GM23338 (cell line): ENCODE results near the gene TNFRSF19. TPM values are rescaled to one million over a fixed set of nuclear protein-coding genes. Genes with fewer than 3 reads are reported as not detected.

Experiments used
- ATAC-seq: fragments of 200-7000 bp; cut with Tn5 transposase; 3 replicates; pipeline ENCODE4 v1.9.1; 2020
- DNase-seq: peaks from one replicate; pipeline ENCODE4 v3.0.0-alpha.2; 2015; ENCODE audit warnings: low spot score
- H2AFZ ChIP-seq: fragments of 200-600 bp; sonication (generic); 2 replicates; pipeline ENCODE4 v1.8.0; 2016; ENCODE audit warnings: antibody characterized with exemption, mild to moderate bottlenecking, moderate library complexity
- H3F3A ChIP-seq: fragments of 200-600 bp; sonication (generic); replicated peaks from 2 replicates; pipeline ENCODE4 v1.8.0; 2017; ENCODE audit warnings: antibody characterized with exemption, mixed run types, low read depth
- H3K27ac ChIP-seq: fragments of 200-600 bp; sonication (generic); 2 replicates; pipeline ENCODE4 v1.6.1; 2016; ENCODE audit warnings: low read depth
- H3K27me3 ChIP-seq: fragments of 200-600 bp; sonication (generic); 2 replicates; pipeline ENCODE4 v1.8.0; 2016; ENCODE audit warnings: mild to moderate bottlenecking, mixed run types, moderate library complexity; ENCODE audit not compliant: insufficient read depth
- H3K36me3 ChIP-seq: fragments of 200-600 bp; sonication (generic); 2 replicates; pipeline ENCODE4 v1.8.0; 2016; ENCODE audit warnings: mild to moderate bottlenecking; ENCODE audit not compliant: insufficient read depth
- H3K4me1 ChIP-seq: fragments of 200-600 bp; sonication (generic); 2 replicates; pipeline ENCODE4 v1.8.0; 2016; ENCODE audit warnings: mild to moderate bottlenecking, moderate library complexity; ENCODE audit not compliant: insufficient read depth
- H3K4me2 ChIP-seq: fragments of 200-600 bp; sonication (generic); 2 replicates; pipeline ENCODE4 v1.7.1; 2017; ENCODE audit warnings: mixed run types
- H3K4me3 ChIP-seq: fragments of 200-600 bp; sonication (generic); 2 replicates; pipeline ENCODE4 v1.6.1; 2016; ENCODE audit warnings: mixed run types
- H3K79me2 ChIP-seq: fragments of 200-600 bp; sonication (generic); replicated peaks from 2 replicates; pipeline ENCODE4 v1.8.0; 2017; ENCODE audit warnings: mild to moderate bottlenecking; ENCODE audit not compliant: insufficient read depth
- H3K9me2 ChIP-seq: fragments of 200-600 bp; sonication (generic); 2 replicates; pipeline ENCODE4 v1.8.0; 2017; ENCODE audit not compliant: insufficient read depth
- H4K20me1 ChIP-seq: fragments of 200-600 bp; sonication (generic); replicated peaks from 2 replicates; pipeline ENCODE4 v1.8.0; 2017; ENCODE audit warnings: mild to moderate bottlenecking; ENCODE audit not compliant: insufficient read depth
- H3K27ac Mint-ChIP-seq: 2 replicates; pipeline ENCODE4 v1.8.0; 2020; ENCODE audit warnings: inconsistent platforms, mild to moderate bottlenecking, moderate library complexity, mixed read lengths
- H3K27me3 Mint-ChIP-seq: 3 replicates; pipeline ENCODE4 v1.8.0; 2022; ENCODE audit warnings: low read depth, mild to moderate bottlenecking, moderate library complexity, mixed read lengths, inconsistent platforms; ENCODE audit not compliant: insufficient read depth, poor library complexity
- H3K36me3 Mint-ChIP-seq: 3 replicates; pipeline ENCODE4 v1.8.0; 2021; ENCODE audit warnings: low read depth, mild to moderate bottlenecking, inconsistent platforms, moderate library complexity, mixed read lengths
- H3K4me1 Mint-ChIP-seq: 3 replicates; pipeline ENCODE4 v1.8.0; 2020; ENCODE audit warnings: mild to moderate bottlenecking, inconsistent platforms, mixed read lengths
- H3K4me3 Mint-ChIP-seq: 3 replicates; pipeline ENCODE4 v1.8.0; 2021; ENCODE audit warnings: moderate library complexity, mild to moderate bottlenecking, inconsistent platforms, mixed read lengths
- H3K9me3 Mint-ChIP-seq: 3 replicates; pipeline ENCODE4 v1.8.0; 2020; ENCODE audit warnings: moderate library complexity, mild to moderate bottlenecking, inconsistent platforms, mixed read lengths
- EZH2phosphoT487 ChIP-seq: fragments of 200-600 bp; sonication (generic); IDR thresholded peaks from one replicate; pipeline ENCODE4 v1.8.1; 2018; ENCODE audit warnings: antibody characterized with exemption; ENCODE audit not compliant: unreplicated experiment
- NANOG ChIP-seq: IDR thresholded peaks from 2 replicates; pipeline ENCODE4 v1.6.1; 2016; ENCODE audit warnings: antibody characterized with exemption, borderline replicate concordance
- POLR2AphosphoS5 ChIP-seq: IDR thresholded peaks from 2 replicates; pipeline ENCODE4 v1.6.1; 2016; ENCODE audit warnings: antibody characterized with exemption, low read depth
- STAT1 ChIP-seq: IDR thresholded peaks from one replicate; pipeline ENCODE4 v1.6.1; 2016; ENCODE audit warnings: antibody characterized with exemption; ENCODE audit not compliant: unreplicated experiment
- ZNF114 ChIP-seq: fragments of 250-450 bp; sonication (Bioruptor Pico); IDR thresholded peaks from 2 replicates; pipeline ENCODE4 v1.5.0; 2020; ENCODE audit warnings: mild to moderate bottlenecking, moderate library complexity
- ZNF331 ChIP-seq: fragments of 250-450 bp; sonication (Bioruptor Pico); IDR thresholded peaks from 2 replicates; pipeline ENCODE4 v1.5.0; 2020; ENCODE audit warnings: low read depth, mild to moderate bottlenecking, moderate library complexity
- polyA plus RNA-seq: library from polyadenylated mRNA; unstranded; fragments of >200 nt; fragmentation: Nextera tagmentation; extraction: Ambion mirVana; gene quantifications from 2 replicates; pipeline ENCODE4 v1.2.1, GENCODE V29; 2016
- total RNA-seq: library from RNA; depleted of rRNA; stranded (reverse); fragments of >200 nt; shearing (Covaris generic); gene quantifications from 2 replicates; pipeline ENCODE4 v1.2.3, GENCODE V29; 2014
- TF ChIP-seq, protein P1 (sequence below): IDR thresholded peaks from one replicate; pipeline ENCODE4 v1.6.1; 2018; ENCODE audit warnings: antibody characterized with exemption; ENCODE audit not compliant: unreplicated experiment
- TF ChIP-seq, protein P2 (sequence below), 2 experiments: fragments of 200-600 bp in 1 of 2; sonication (generic) in 1 of 2; conservative IDR thresholded peaks; 2 replicates each; pipeline versions ENCODE4 v1.5.1 to v1.6.1; 2016 to 2017; ENCODE audit warnings: antibody characterized with exemption in 2 of 2, low read depth in 2 of 2, mild to moderate bottlenecking in 2 of 2, moderate library complexity in 1 of 2
- TF ChIP-seq, protein P3 (sequence below): IDR thresholded peaks from 2 replicates; pipeline ENCODE4 v1.6.1; 2016; ENCODE audit warnings: antibody characterized with exemption
- TF ChIP-seq, protein P4 (sequence below): fragments of 250-450 bp; sonication (Bioruptor Pico); IDR thresholded peaks from 2 replicates; pipeline ENCODE4 v1.5.0; 2020; ENCODE audit warnings: mild to moderate bottlenecking, moderate library complexity

The TNFRSF19 gene
- total and polyA plus RNA-seq, 2 experiments from 2014 or later: 0.21 to 0.35 TPM

DNA sequence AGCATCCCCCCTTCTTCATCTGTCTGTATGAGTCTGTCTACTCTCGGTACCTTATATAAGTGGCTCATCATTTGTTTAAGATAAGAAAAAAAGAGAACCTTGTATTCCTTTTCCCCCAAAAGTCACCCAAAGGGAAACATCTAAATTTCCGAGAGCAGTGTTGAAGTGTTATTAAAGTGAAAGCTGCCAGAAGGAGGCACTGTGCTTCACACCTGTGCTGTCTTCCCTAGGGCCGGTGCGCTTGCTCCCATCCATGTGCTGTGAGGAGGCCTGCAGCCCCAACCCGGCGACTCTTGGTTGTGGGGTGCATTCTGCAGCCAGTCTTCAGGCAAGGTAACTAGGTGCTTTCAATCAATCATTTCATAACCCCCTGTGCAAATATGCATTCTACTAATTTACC is 97.5 kb downstream of the TNFRSF19 start:
- Histone ChIP-seq H3K4me1 (no peaks in the 10 kb centered on the region), H2AFZ (no peak overlapping the region), H3K27me3 (no peaks in the 10 kb centered on the region), H3K4me3 (no peak overlapping the region), H3K27ac (no peak overlapping the region), H3F3A (no peaks in the 10 kb centered on the region), H3K79me2 (no peaks in the 10 kb centered on the region), H3K4me2 (no peak overlapping the region), H3K9me2 (no peaks in the 10 kb centered on the region), H3K36me3 (no peaks in the 10 kb centered on the region), H4K20me1 (no peaks in the 10 kb centered on the region)
- Mint-ChIP-seq H3K4me1 (no peaks in the 10 kb centered on the region; the same call in 2 of the 3 replicates), H3K4me3 (no peak overlapping the region), H3K36me3 (no peaks in the 10 kb centered on the region), H3K27ac (no peak overlapping the region), H3K9me3 (no peaks in the 10 kb centered on the region), H3K27me3 (peaks cover 2% of the 10 kb centered on the region)
- peak; percentile 98 for ATAC-seq
- peak; percentile 83 for DNase-seq
- TF ChIP-seq ZNF331 (CRISPR knock-in tag): no peak
- TF ChIP-seq, protein P1, sequence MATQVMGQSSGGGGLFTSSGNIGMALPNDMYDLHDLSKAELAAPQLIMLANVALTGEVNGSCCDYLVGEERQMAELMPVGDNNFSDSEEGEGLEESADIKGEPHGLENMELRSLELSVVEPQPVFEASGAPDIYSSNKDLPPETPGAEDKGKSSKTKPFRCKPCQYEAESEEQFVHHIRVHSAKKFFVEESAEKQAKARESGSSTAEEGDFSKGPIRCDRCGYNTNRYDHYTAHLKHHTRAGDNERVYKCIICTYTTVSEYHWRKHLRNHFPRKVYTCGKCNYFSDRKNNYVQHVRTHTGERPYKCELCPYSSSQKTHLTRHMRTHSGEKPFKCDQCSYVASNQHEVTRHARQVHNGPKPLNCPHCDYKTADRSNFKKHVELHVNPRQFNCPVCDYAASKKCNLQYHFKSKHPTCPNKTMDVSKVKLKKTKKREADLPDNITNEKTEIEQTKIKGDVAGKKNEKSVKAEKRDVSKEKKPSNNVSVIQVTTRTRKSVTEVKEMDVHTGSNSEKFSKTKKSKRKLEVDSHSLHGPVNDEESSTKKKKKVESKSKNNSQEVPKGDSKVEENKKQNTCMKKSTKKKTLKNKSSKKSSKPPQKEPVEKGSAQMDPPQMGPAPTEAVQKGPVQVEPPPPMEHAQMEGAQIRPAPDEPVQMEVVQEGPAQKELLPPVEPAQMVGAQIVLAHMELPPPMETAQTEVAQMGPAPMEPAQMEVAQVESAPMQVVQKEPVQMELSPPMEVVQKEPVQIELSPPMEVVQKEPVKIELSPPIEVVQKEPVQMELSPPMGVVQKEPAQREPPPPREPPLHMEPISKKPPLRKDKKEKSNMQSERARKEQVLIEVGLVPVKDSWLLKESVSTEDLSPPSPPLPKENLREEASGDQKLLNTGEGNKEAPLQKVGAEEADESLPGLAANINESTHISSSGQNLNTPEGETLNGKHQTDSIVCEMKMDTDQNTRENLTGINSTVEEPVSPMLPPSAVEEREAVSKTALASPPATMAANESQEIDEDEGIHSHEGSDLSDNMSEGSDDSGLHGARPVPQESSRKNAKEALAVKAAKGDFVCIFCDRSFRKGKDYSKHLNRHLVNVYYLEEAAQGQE: no peak
- TF ChIP-seq, protein P2, sequence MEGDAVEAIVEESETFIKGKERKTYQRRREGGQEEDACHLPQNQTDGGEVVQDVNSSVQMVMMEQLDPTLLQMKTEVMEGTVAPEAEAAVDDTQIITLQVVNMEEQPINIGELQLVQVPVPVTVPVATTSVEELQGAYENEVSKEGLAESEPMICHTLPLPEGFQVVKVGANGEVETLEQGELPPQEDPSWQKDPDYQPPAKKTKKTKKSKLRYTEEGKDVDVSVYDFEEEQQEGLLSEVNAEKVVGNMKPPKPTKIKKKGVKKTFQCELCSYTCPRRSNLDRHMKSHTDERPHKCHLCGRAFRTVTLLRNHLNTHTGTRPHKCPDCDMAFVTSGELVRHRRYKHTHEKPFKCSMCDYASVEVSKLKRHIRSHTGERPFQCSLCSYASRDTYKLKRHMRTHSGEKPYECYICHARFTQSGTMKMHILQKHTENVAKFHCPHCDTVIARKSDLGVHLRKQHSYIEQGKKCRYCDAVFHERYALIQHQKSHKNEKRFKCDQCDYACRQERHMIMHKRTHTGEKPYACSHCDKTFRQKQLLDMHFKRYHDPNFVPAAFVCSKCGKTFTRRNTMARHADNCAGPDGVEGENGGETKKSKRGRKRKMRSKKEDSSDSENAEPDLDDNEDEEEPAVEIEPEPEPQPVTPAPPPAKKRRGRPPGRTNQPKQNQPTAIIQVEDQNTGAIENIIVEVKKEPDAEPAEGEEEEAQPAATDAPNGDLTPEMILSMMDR (conservative IDR thresholded peaks at IDR 0.05; ENCODE audit: low read depth in 2 of 2): peak; percentile 70 to 73
- TF ChIP-seq NANOG: no peak

DNA sequence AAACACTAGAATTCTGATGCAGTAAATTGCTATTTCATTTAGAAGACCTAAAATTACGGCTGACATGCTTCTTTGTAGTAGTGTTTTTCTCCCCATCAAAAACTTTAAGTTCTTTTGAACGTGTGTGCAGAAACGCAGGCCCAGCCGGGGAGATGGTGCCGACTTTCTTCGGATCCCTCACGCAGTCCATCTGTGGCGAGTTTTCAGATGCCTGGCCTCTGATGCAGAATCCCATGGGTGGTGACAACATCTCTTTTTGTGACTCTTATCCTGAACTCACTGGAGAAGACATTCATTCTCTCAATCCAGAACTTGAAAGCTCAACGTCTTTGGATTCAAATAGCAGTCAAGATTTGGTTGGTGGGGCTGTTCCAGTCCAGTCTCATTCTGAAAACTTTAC is 98.3 kb downstream of the TNFRSF19 start:
- Histone ChIP-seq H4K20me1 (no peaks in the 10 kb centered on the region), H3K4me1 (peaks cover 6% of the 10 kb centered on the region), H3K27ac (no peak overlapping the region), H3F3A (no peaks in the 10 kb centered on the region), H3K36me3 (no peaks in the 10 kb centered on the region), H3K4me2 (no peak overlapping the region), H3K9me2 (no peaks in the 10 kb centered on the region), H3K79me2 (no peaks in the 10 kb centered on the region), H3K4me3 (no peak overlapping the region), H3K27me3 (no peaks in the 10 kb centered on the region), H2AFZ (no peak overlapping the region)
- DNase-seq (no peak), ATAC-seq (no peak)
- Mint-ChIP-seq H3K4me1 (peaks cover 4% of the 10 kb centered on the region), H3K36me3 (no peaks in the 10 kb centered on the region), H3K9me3 (no peaks in the 10 kb centered on the region), H3K27ac (no peak overlapping the region), H3K27me3 (peaks cover 2% of the 10 kb centered on the region), H3K4me3 (no peak overlapping the region)
- TF ChIP-seq ZNF114 (no peak), STAT1 (no peak), POLR2AphosphoS5 (no peak), EZH2phosphoT487 (no peak)
- TF ChIP-seq, protein P3, sequence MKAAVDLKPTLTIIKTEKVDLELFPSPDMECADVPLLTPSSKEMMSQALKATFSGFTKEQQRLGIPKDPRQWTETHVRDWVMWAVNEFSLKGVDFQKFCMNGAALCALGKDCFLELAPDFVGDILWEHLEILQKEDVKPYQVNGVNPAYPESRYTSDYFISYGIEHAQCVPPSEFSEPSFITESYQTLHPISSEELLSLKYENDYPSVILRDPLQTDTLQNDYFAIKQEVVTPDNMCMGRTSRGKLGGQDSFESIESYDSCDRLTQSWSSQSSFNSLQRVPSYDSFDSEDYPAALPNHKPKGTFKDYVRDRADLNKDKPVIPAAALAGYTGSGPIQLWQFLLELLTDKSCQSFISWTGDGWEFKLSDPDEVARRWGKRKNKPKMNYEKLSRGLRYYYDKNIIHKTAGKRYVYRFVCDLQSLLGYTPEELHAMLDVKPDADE: no peak
- TF ChIP-seq, protein P4, sequence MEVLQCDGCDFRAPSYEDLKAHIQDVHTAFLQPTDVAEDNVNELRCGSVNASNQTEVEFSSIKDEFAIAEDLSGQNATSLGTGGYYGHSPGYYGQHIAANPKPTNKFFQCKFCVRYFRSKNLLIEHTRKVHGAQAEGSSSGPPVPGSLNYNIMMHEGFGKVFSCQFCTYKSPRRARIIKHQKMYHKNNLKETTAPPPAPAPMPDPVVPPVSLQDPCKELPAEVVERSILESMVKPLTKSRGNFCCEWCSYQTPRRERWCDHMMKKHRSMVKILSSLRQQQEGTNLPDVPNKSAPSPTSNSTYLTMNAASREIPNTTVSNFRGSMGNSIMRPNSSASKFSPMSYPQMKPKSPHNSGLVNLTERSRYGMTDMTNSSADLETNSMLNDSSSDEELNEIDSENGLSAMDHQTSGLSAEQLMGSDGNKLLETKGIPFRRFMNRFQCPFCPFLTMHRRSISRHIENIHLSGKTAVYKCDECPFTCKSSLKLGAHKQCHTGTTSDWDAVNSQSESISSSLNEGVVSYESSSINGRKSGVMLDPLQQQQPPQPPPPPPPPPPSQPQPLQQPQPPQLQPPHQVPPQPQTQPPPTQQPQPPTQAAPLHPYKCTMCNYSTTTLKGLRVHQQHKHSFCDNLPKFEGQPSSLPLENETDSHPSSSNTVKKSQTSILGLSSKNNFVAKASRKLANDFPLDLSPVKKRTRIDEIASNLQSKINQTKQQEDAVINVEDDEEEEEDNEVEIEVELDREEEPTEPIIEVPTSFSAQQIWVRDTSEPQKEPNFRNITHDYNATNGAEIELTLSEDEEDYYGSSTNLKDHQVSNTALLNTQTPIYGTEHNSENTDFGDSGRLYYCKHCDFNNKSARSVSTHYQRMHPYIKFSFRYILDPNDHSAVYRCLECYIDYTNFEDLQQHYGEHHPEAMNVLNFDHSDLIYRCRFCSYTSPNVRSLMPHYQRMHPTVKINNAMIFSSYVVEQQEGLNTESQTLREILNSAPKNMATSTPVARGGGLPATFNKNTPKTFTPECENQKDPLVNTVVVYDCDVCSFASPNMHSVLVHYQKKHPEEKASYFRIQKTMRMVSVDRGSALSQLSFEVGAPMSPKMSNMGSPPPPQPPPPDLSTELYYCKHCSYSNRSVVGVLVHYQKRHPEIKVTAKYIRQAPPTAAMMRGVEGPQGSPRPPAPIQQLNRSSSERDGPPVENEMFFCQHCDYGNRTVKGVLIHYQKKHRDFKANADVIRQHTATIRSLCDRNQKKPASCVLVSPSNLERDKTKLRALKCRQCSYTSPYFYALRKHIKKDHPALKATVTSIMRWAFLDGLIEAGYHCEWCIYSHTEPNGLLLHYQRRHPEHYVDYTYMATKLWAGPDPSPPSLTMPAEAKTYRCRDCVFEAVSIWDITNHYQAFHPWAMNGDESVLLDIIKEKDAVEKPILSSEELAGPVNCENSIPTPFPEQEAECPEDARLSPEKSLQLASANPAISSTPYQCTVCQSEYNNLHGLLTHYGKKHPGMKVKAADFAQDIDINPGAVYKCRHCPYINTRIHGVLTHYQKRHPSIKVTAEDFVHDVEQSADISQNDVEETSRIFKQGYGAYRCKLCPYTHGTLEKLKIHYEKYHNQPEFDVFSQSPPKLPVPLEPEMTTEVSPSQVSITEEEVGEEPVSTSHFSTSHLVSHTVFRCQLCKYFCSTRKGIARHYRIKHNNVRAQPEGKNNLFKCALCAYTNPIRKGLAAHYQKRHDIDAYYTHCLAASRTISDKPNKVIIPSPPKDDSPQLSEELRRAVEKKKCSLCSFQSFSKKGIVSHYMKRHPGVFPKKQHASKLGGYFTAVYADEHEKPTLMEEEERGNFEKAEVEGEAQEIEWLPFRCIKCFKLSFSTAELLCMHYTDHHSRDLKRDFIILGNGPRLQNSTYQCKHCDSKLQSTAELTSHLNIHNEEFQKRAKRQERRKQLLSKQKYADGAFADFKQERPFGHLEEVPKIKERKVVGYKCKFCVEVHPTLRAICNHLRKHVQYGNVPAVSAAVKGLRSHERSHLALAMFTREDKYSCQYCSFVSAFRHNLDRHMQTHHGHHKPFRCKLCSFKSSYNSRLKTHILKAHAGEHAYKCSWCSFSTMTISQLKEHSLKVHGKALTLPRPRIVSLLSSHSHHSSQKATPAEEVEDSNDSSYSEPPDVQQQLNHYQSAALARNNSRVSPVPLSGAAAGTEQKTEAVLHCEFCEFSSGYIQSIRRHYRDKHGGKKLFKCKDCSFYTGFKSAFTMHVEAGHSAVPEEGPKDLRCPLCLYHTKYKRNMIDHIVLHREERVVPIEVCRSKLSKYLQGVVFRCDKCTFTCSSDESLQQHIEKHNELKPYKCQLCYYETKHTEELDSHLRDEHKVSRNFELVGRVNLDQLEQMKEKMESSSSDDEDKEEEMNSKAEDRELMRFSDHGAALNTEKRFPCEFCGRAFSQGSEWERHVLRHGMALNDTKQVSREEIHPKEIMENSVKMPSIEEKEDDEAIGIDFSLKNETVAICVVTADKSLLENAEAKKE (CRISPR knock-in tag): no peak
